PC-3 (cell line): ENCODE measurements around the gene CMTM8. TPM values are rescaled to one million over a fixed set of nuclear protein-coding genes. Genes with fewer than 3 reads are reported as not detected.

Experiments used
- ATAC-seq: fragments of 200-7000 bp; cut with Tn5 transposase; 2 replicates; pipeline ENCODE4 v1.9.1; 2020; ENCODE audit warnings: mild to moderate bottlenecking, moderate library complexity
- BruUV-seq: library from RNA; stranded (reverse); fragments of 400-500 nt; replicated peaks from 2 replicates; lab custom pipeline; 2021; lab: Mats Ljungman, UMichigan
- CTCF ChIA-PET: fragments of 300-600 bp; sonication (Branson Sonifier 250); formaldehyde crosslinking; loops from one replicate; lab custom pipeline; 2022; ENCODE audit warnings: antibody characterized with exemption; lab: Charles Lee
- POLR2A ChIA-PET: fragments of 300-600 bp; sonication (Branson Sonifier 250); formaldehyde crosslinking; loops from one replicate; lab custom pipeline; 2022; ENCODE audit warnings: antibody characterized with exemption; ENCODE audit not compliant: unreplicated experiment; lab: Charles Lee
- DNase-seq: peaks from one replicate; pipeline ENCODE4 v3.0.0-alpha.2; 2015
- H2AFZ ChIP-seq: fragments of 300-600 bp; sonication (generic); 2 replicates; pipeline ENCODE4 v1.6.0; 2016; ENCODE audit warnings: antibody characterized with exemption, low read length
- H3F3A ChIP-seq: fragments of 300-600 bp; sonication (generic); one replicate; pipeline ENCODE4 v1.6.0; 2017; ENCODE audit warnings: antibody characterized with exemption, low read length, control low read depth, mild to moderate bottlenecking; ENCODE audit not compliant: unreplicated experiment
- H3K27ac ChIP-seq: fragments of 300-600 bp; sonication (generic); 2 replicates; pipeline ENCODE4 v1.5.1; 2016; ENCODE audit warnings: mild to moderate bottlenecking, low read length
- H3K27me3 ChIP-seq: fragments of 300-600 bp; sonication (generic); 2 replicates; pipeline ENCODE4 v1.6.1; 2016; ENCODE audit warnings: low read length, mixed read lengths
- H3K36me3 ChIP-seq: fragments of 300-600 bp; sonication (generic); 2 replicates; pipeline ENCODE4 v1.6.1; 2016; ENCODE audit warnings: low read depth, mixed run types, low read length, mixed read lengths
- H3K4me1 ChIP-seq: fragments of 300-600 bp; sonication (generic); 2 replicates; pipeline ENCODE4 v1.5.1; 2016; ENCODE audit warnings: low read length; ENCODE audit not compliant: insufficient read depth
- H3K4me2 ChIP-seq: fragments of 300-600 bp; sonication (generic); 2 replicates; pipeline ENCODE4 v1.6.0; 2016; ENCODE audit warnings: low read length
- H3K4me3 ChIP-seq: fragments of 300-600 bp; sonication (generic); 2 replicates; pipeline ENCODE4 v1.5.1; 2016; ENCODE audit warnings: mild to moderate bottlenecking, low read length, mixed read lengths
- H3K79me2 ChIP-seq: fragments of 300-600 bp; sonication (generic); 2 replicates; pipeline ENCODE4 v1.6.1; 2017; ENCODE audit warnings: low read length, mixed read lengths
- H3K9ac ChIP-seq: fragments of 300-600 bp; sonication (generic); 2 replicates; pipeline ENCODE4 v1.6.0; 2016; ENCODE audit warnings: mild to moderate bottlenecking, low read length
- H3K9me2 ChIP-seq: fragments of 300-600 bp; sonication (generic); replicated peaks from 2 replicates; pipeline ENCODE4 v1.6.1; 2016; ENCODE audit warnings: mixed run types, low read length, mixed read lengths
- H3K9me3 ChIP-seq: fragments of 300-600 bp; sonication (generic); 2 replicates; pipeline ENCODE4 v1.6.1; 2016; ENCODE audit warnings: low read length, mixed read lengths
- H4K20me1 ChIP-seq: fragments of 300-600 bp; sonication (generic); 2 replicates; pipeline ENCODE4 v1.6.1; 2016; ENCODE audit warnings: low read length, mixed read lengths
- CTCF ChIP-seq: fragments of 300-600 bp; sonication (generic); conservative IDR thresholded peaks from 2 replicates; pipeline ENCODE4 v1.5.1; 2017; ENCODE audit warnings: antibody characterized with exemption, low read depth, mild to moderate bottlenecking, low read length
- EZH2 ChIP-seq: fragments of 300-600 bp; sonication (generic); IDR thresholded peaks from one replicate; pipeline ENCODE4 v1.6.1; 2017; ENCODE audit warnings: antibody characterized with exemption, mild to moderate bottlenecking, low read length; ENCODE audit not compliant: unreplicated experiment
- EZH2phosphoT487 ChIP-seq: fragments of 300-600 bp; sonication (generic); IDR thresholded peaks from 2 replicates; pipeline ENCODE4 v1.6.1; 2018; ENCODE audit warnings: mild to moderate bottlenecking, antibody characterized with exemption, low read length, borderline replicate concordance
- intact Hi-C: fragments of 100-400 bp; cut with micrococcal nuclease; formaldehyde crosslinking; loops from 2 replicates; pipeline ENCODE4 v1.9.0; 2023
- total RNA-seq: library from RNA; depleted of rRNA; stranded (reverse); fragments of >200 nt; gene quantifications from 2 replicates; pipeline ENCODE4 v1.2.3, GENCODE V29; 2014

CMTM8 gene
- total RNA-seq, 1 experiment from 2014 or later = 5.2 TPM

- ChIA-PET POLR2A (no interaction called here), CTCF (interaction anchor here (0.7 kb wide), 1 partner anchor 83 kb away, joined by 4 read pairs; no protein-coding TSS in a partner anchor)
- Histone ChIP-seq H3K9me2 (no peaks in the 10 kb centered on the region), H3F3A (no peaks in the 10 kb centered on the region), H3K4me3 (no peak overlapping the region), H4K20me1 (no peaks in the 10 kb centered on the region), H3K4me2 (no peak overlapping the region), H3K36me3 (no peaks in the 10 kb centered on the region), H3K79me2 (no peaks in the 10 kb centered on the region; the same call in 1 of the 2 replicates), H3K4me1 (peaks cover 19% of the 10 kb centered on the region), H3K9me3 (no peaks in the 10 kb centered on the region), H3K27ac (no peak overlapping the region), H3K27me3 (no peaks in the 10 kb centered on the region), H3K9ac (no peak overlapping the region), H2AFZ (no peak overlapping the region)
- intact Hi-C loops = no loop called here
- peak; percentile 57 for DNase-seq
- no peak for TF ChIP-seq EZH2phosphoT487
- no peak for TF ChIP-seq CTCF
- no peak for TF ChIP-seq EZH2
- no peak for ATAC-seq
- BruUV-seq = no TSS peak
These were observed 37.9 kb downstream of the CMTM8 start for GRCh38 chr3:32276279-32276841.

GRCh38 chr3:32278714-32279113 lies 40.2 kb downstream of the CMTM8 start:
- Histone ChIP-seq H3K9me2 (no peaks in the 10 kb centered on the region), H3F3A (no peaks in the 10 kb centered on the region), H3K4me2 (no peak overlapping the region), H4K20me1 (no peaks in the 10 kb centered on the region), H3K27me3 (no peaks in the 10 kb centered on the region), H3K27ac (no peak overlapping the region), H3K4me3 (no peak overlapping the region), H3K9ac (no peak overlapping the region), H3K36me3 (no peaks in the 10 kb centered on the region), H3K79me2 (no peaks in the 10 kb centered on the region; the same call in 1 of the 2 replicates), H2AFZ (no peak overlapping the region), H3K4me1 (peaks cover 19% of the 10 kb centered on the region), H3K9me3 (no peaks in the 10 kb centered on the region)
- TF ChIP-seq EZH2 (no peak), EZH2phosphoT487 (no peak), CTCF (no peak)
- peak; percentile 29 for DNase-seq
- intact Hi-C loops = no loop called here
- no TSS peak for BruUV-seq
- POLR2A ChIA-PET = no interaction called here
- ATAC-seq = peak; percentile 47
- CTCF ChIA-PET = no interaction called here

- Histone ChIP-seq H3K4me2 (peak overlapping the region; percentile 44), H2AFZ (no peak overlapping the region), H3K4me3 (no peak overlapping the region), H4K20me1 (no peaks in the 10 kb centered on the region), H3K9me2 (no peaks in the 10 kb centered on the region), H3K9ac (no peak overlapping the region), H3K36me3 (no peaks in the 10 kb centered on the region), H3K9me3 (no peaks in the 10 kb centered on the region), H3K4me1 (peaks cover 19% of the 10 kb centered on the region), H3K27me3 (no peaks in the 10 kb centered on the region), H3K79me2 (no peaks in the 10 kb centered on the region; the same call in 1 of the 2 replicates), H3K27ac (no peak overlapping the region), H3F3A (no peaks in the 10 kb centered on the region)
- CTCF ChIA-PET = no interaction called here
- DNase-seq (peak; percentile 58), ATAC-seq (peak; percentile 58; the same call in 1 of the 2 replicates)
- no TSS peak for BruUV-seq
- no peak for TF ChIP-seq EZH2
- TF ChIP-seq CTCF = no peak
- TF ChIP-seq EZH2phosphoT487 = no peak
- POLR2A ChIA-PET = no interaction called here
- intact Hi-C loops = no loop called here
These were observed 41.9 kb downstream of the CMTM8 start for GRCh38 chr3:32280262-32280910.
